Spleen (tissue), 7 donors: ENCODE measurements around the gene HINFP.

Source experiments
- POLR2A ChIP-seq, 3 donors: fragments of 450-650 bp; IDR thresholded peaks; one replicate each; pipeline ENCODE4 v1.5.1; 2017; ENCODE audit warnings: antibody characterized with exemption in 3 of 3, mild to moderate bottlenecking in 1 of 3
- POLR2AphosphoS5 ChIP-seq, 3 donors: sonication (generic); formaldehyde crosslinking; IDR thresholded peaks; one replicate each; pipeline ENCODE4 v1.5.1; 2017; ENCODE audit warnings: antibody characterized with exemption in 3 of 3
- TF ChIP-seq, protein P1 (sequence below), 11 experiments: fragments of 200-600 bp in 7 of 11; fragments of 450-650 bp in 4 of 11; sonication (generic) in 4 of 11; IDR thresholded peaks in 8 of 11; conservative IDR thresholded peaks in 3 of 11; 1 replicate in 7 of 11; 2 replicates in 4 of 11; pipeline versions ENCODE4 v1.4.0 to v1.8.0; 2016 to 2021; ENCODE audit warnings: antibody characterized with exemption in 11 of 11, inconsistent platforms in 4 of 11, mild to moderate bottlenecking in 1 of 11
- donor health status: DM: no; HTN: no; CAD: no; lungs with moderate emphysema.
- donor health status: DM: no; HTN: no; CAD: no.
- donor health status: DM: no; HTN: no; CAD: no.

- TF ChIP-seq POLR2AphosphoS5 (IDR thresholded peaks at IDR 0.05), result no peak
- TF ChIP-seq, protein P1, sequence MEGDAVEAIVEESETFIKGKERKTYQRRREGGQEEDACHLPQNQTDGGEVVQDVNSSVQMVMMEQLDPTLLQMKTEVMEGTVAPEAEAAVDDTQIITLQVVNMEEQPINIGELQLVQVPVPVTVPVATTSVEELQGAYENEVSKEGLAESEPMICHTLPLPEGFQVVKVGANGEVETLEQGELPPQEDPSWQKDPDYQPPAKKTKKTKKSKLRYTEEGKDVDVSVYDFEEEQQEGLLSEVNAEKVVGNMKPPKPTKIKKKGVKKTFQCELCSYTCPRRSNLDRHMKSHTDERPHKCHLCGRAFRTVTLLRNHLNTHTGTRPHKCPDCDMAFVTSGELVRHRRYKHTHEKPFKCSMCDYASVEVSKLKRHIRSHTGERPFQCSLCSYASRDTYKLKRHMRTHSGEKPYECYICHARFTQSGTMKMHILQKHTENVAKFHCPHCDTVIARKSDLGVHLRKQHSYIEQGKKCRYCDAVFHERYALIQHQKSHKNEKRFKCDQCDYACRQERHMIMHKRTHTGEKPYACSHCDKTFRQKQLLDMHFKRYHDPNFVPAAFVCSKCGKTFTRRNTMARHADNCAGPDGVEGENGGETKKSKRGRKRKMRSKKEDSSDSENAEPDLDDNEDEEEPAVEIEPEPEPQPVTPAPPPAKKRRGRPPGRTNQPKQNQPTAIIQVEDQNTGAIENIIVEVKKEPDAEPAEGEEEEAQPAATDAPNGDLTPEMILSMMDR (IDR thresholded peaks at IDR 0.05 in 8 of 11, conservative IDR thresholded peaks at IDR 0.05 in 3 of 11), result no peak
- no peak for TF ChIP-seq POLR2A (IDR thresholded peaks at IDR 0.05)
Measured at GRCh38 chr11:119109843-119110242, 11.5 kb upstream of the HINFP start.
